Peyer's patch (tissue), 4 donors: ENCODE data around the gene TTC34.

Experiments
- CTCF ChIP-seq, 6 experiments: fragments of 450-650 bp in 4 of 6; fragments of 200-600 bp in 2 of 6; sonication (generic) in 1 of 6; IDR thresholded peaks; one replicate each; pipeline ENCODE4 v1.5.1; 2017 to 2019; ENCODE audit warnings: antibody characterized with exemption in 6 of 6, mild to moderate bottlenecking in 3 of 6, moderate library complexity in 1 of 6
- POLR2A ChIP-seq, 2 donors: fragments of 450-650 bp; IDR thresholded peaks; one replicate each; pipeline ENCODE4 v1.5.1; 2017; ENCODE audit warnings: antibody characterized with exemption in 2 of 2, mild to moderate bottlenecking in 2 of 2, moderate library complexity in 2 of 2

GRCh38 chr1:2800664-2801045 is 838 bp downstream of the TTC34 start:
- TF ChIP-seq CTCF (IDR thresholded peaks at IDR 0.05) (no peak), POLR2A (IDR thresholded peaks at IDR 0.05) (no peak)
